Suprapubic skin (tissue), 4 donors: ENCODE results near the gene MDFI.

Experiments
- EP300 ChIP-seq: sonication (generic); formaldehyde crosslinking; IDR thresholded peaks from one replicate; pipeline ENCODE4 v1.6.1; 2017; ENCODE audit warnings: antibody characterized with exemption
- POLR2A ChIP-seq, 2 donors: fragments of 450-650 bp; IDR thresholded peaks; one replicate each; pipeline ENCODE4 v1.6.1; 2017; ENCODE audit warnings: antibody characterized with exemption in 2 of 2, mild to moderate bottlenecking in 2 of 2, moderate library complexity in 2 of 2
- POLR2AphosphoS5 ChIP-seq, 3 donors: sonication (generic); formaldehyde crosslinking; IDR thresholded peaks; one replicate each; pipeline ENCODE4 v1.6.1; 2017; ENCODE audit warnings: antibody characterized with exemption in 3 of 3
- TF ChIP-seq, protein P1 (sequence below), 2 donors: fragments of 200-600 bp in 1 of 2; fragments of 450-650 bp in 1 of 2; sonication (generic) in 1 of 2; IDR thresholded peaks; one replicate each; pipeline ENCODE4 v1.5.1; 2016 to 2019; ENCODE audit warnings: antibody characterized with exemption in 2 of 2, mild to moderate bottlenecking in 1 of 2, moderate library complexity in 1 of 2

DNA sequence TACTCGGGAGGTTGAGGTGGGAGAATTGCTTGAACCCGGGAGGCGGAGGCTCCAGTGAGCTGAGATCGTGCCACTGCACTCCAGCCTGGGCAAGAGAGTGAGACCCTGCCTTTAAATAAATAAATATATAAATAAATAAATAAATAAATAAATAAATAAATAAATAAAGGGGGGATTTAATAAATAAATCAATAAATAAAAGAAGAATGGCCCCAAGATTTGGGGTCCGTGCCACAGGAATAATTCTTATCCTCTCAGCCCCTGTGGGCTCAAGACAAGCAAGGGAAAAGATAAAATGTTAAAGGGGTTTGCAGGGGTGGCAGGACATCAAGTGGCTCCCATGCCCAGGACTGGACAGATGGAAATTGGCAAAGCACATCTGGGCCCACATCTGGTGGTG lies 31.2 kb upstream of the MDFI start:
- TF ChIP-seq POLR2A (IDR thresholded peaks at IDR 0.05), result no peak
- TF ChIP-seq, protein P1, sequence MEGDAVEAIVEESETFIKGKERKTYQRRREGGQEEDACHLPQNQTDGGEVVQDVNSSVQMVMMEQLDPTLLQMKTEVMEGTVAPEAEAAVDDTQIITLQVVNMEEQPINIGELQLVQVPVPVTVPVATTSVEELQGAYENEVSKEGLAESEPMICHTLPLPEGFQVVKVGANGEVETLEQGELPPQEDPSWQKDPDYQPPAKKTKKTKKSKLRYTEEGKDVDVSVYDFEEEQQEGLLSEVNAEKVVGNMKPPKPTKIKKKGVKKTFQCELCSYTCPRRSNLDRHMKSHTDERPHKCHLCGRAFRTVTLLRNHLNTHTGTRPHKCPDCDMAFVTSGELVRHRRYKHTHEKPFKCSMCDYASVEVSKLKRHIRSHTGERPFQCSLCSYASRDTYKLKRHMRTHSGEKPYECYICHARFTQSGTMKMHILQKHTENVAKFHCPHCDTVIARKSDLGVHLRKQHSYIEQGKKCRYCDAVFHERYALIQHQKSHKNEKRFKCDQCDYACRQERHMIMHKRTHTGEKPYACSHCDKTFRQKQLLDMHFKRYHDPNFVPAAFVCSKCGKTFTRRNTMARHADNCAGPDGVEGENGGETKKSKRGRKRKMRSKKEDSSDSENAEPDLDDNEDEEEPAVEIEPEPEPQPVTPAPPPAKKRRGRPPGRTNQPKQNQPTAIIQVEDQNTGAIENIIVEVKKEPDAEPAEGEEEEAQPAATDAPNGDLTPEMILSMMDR (IDR thresholded peaks at IDR 0.05), result no peak
- TF ChIP-seq EP300, result no peak
- TF ChIP-seq POLR2AphosphoS5 (IDR thresholded peaks at IDR 0.05), result no peak
